22Rv1 (cell line): ENCODE measurements around the gene CHSY1.

ENCODE experiments used
- ZFX ChIP-seq: fragments of 450-650 bp; IDR thresholded peaks from 2 replicates; pipeline ENCODE4 v1.6.1; 2017; ENCODE audit warnings: antibody characterized with exemption, borderline replicate concordance
- TF ChIP-seq, protein P1 (sequence below): fragments of 450-650 bp; IDR thresholded peaks from 2 replicates; pipeline ENCODE4 v1.5.1; 2017; ENCODE audit warnings: mild to moderate bottlenecking

DNA sequence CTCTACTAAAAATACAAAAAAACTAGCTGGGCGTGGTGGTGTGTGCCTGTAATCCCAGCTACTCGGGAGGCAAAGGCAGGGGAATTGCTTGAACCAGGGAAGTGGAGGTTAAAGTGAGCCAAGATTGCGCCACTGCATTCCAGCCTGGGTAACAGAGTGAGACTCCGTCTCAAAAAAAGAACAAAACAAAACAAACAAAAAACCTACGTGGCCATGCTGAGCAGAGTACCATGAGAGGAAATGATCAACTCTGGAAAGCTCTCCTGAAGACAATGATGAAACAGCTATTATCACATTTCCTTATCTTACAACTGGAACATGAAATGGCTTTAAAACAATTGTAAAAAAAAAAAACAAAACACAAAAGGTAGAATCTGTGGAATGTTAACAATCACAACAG lies 75.2 kb downstream of the CHSY1 start:
- TF ChIP-seq, protein P1, sequence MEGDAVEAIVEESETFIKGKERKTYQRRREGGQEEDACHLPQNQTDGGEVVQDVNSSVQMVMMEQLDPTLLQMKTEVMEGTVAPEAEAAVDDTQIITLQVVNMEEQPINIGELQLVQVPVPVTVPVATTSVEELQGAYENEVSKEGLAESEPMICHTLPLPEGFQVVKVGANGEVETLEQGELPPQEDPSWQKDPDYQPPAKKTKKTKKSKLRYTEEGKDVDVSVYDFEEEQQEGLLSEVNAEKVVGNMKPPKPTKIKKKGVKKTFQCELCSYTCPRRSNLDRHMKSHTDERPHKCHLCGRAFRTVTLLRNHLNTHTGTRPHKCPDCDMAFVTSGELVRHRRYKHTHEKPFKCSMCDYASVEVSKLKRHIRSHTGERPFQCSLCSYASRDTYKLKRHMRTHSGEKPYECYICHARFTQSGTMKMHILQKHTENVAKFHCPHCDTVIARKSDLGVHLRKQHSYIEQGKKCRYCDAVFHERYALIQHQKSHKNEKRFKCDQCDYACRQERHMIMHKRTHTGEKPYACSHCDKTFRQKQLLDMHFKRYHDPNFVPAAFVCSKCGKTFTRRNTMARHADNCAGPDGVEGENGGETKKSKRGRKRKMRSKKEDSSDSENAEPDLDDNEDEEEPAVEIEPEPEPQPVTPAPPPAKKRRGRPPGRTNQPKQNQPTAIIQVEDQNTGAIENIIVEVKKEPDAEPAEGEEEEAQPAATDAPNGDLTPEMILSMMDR: no peak
- no peak for TF ChIP-seq ZFX
